ENCODE data around the gene MESP2.

MESP2 gene, protein sequence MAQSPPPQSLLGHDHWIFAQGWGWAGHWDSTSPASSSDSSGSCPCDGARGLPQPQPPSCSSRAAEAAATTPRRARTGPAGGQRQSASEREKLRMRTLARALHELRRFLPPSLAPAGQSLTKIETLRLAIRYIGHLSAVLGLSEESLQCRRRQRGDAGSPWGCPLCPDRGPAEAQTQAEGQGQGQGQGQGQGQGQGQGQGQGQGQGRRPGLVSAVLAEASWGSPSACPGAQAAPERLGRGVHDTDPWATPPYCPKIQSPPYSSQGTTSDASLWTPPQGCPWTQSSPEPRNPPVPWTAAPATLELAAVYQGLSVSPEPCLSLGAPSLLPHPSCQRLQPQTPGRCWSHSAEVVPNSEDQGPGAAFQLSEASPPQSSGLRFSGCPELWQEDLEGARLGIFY

DNA sequence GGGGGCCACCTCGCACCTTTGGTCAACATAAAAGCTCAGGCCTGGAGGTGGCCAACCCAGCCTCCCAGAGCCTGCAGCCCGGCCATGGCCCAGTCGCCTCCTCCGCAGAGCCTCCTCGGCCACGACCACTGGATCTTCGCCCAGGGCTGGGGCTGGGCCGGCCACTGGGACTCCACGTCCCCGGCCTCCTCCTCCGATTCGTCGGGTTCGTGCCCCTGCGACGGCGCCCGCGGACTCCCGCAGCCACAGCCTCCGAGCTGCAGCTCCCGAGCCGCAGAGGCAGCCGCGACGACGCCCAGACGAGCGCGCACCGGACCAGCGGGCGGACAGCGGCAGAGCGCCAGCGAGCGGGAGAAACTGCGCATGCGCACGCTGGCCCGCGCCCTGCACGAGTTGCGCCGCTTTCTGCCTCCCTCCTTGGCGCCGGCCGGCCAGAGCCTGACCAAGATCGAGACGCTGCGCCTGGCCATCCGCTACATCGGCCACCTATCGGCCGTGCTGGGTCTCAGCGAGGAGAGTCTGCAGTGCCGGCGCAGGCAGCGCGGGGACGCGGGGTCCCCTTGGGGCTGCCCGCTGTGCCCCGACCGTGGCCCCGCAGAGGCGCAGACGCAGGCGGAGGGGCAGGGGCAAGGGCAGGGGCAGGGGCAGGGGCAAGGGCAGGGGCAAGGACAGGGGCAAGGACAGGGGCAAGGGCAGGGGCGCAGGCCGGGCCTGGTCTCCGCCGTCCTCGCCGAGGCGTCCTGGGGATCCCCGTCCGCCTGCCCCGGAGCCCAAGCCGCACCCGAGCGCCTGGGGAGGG is at the start of gene MESP2:
Gene MESP2 (plus strand): TSS at position 59 of the 799 bp plus-strand sequence. CDS start 26 bp downstream, at position 85.
- in situ Hi-C loops (cut with MboI; ENCODE audit: low pct_unique_long_range_greater_than_20kb, low sequenced_read_pairs, unreplicated experiment) = no loop called here
- DNase-seq (ENCODE audit: low spot score) = peak; percentile 90
- TF ChIP-seq, protein P1, sequence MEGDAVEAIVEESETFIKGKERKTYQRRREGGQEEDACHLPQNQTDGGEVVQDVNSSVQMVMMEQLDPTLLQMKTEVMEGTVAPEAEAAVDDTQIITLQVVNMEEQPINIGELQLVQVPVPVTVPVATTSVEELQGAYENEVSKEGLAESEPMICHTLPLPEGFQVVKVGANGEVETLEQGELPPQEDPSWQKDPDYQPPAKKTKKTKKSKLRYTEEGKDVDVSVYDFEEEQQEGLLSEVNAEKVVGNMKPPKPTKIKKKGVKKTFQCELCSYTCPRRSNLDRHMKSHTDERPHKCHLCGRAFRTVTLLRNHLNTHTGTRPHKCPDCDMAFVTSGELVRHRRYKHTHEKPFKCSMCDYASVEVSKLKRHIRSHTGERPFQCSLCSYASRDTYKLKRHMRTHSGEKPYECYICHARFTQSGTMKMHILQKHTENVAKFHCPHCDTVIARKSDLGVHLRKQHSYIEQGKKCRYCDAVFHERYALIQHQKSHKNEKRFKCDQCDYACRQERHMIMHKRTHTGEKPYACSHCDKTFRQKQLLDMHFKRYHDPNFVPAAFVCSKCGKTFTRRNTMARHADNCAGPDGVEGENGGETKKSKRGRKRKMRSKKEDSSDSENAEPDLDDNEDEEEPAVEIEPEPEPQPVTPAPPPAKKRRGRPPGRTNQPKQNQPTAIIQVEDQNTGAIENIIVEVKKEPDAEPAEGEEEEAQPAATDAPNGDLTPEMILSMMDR (IDR thresholded peaks at IDR 0.05; ENCODE audit: extremely low read depth, insufficient read depth, missing control alignments) = peak; percentile 18

DNA sequence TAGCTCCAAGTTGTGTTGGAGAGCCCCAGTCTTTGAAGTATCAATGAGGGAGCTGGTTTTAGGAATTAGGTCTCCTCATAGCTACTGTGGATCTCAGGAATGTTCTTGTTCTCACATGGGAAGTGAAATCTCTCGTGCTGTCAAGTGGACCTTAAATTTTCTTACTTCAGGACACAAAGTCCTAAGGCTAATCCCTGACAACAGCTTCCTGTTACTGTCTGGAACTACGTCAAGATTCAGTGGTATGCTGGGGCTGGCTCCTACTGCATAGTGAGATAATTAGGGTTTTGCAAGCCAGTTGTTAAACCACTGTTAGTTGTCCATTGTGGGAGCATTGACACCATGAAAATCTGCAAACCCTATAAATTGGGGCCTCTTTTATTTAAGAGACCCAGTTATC is 47.9 kb upstream of the MESP2 start:
- TF ChIP-seq, protein P1 (IDR thresholded peaks at IDR 0.05; ENCODE audit: extremely low read depth, insufficient read depth, missing control alignments) = no peak
- DNase-seq (ENCODE audit: low spot score) = no peak
- in situ Hi-C loops (cut with MboI; ENCODE audit: low pct_unique_long_range_greater_than_20kb, low sequenced_read_pairs, unreplicated experiment) = no loop called here

DNA sequence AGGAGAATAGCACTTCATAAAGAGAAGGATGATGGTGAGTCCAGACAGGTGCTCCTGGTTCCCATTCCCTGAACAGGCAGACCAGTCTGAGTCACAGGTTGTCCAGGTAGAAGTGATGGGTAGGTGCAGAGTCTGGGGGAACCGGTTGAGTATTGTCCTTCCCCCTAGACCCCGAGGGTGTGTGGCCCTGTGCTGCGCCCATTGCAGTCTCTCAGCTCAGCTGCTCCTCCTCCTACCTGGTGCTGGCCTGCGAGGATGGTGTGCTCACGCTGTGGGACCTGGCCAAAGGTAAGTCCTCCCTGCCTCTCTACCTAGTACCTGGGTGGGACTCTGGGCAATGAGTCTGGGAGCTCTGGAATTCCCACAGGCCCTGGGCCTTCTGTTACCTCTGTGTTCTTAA is 44.9 kb upstream of the MESP2 start:
- TF ChIP-seq, protein P1 (IDR thresholded peaks at IDR 0.05; ENCODE audit: extremely low read depth, insufficient read depth, missing control alignments) = no peak
- in situ Hi-C loops (cut with MboI; ENCODE audit: low pct_unique_long_range_greater_than_20kb, low sequenced_read_pairs, unreplicated experiment) = no loop called here
- DNase-seq (ENCODE audit: low spot score) = no peak

DNA sequence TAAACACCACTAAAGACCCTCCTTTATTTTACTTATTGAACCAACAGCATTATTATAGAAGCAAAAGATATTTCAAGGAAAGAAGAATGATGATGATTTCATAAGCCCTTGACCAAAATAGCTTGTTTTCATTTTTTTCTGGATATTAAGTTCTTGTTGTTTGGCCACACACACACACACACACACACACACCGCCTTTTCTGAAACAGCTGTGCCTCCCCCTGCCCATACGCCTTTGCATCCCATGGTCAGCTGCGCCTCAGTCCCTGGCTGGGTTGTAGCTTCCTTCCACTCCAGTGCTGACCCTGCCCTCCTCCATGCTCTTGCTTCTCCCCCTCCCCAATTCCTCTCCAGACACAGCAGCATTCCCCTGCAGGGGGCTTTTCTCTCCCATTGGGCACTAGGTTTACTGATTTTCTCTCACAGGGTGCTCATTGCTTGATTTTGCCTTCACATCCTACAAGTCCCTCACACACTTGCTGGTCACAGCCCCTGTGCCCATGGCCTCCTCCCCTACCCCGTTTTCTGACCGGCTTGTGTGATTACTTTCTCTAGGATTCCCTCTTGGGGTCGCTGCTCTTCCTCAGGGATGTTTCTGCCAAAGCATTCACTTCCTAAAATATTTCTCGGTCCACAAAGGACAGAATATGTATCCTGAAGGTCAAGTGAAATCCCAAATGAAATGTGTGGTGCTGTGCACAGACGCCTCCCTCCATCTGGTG is 43.5 kb upstream of the MESP2 start:
- no peak for DNase-seq (ENCODE audit: low spot score)
- TF ChIP-seq, protein P1 (IDR thresholded peaks at IDR 0.05; ENCODE audit: extremely low read depth, insufficient read depth, missing control alignments) = no peak
- in situ Hi-C loops (cut with MboI; ENCODE audit: low pct_unique_long_range_greater_than_20kb, low sequenced_read_pairs, unreplicated experiment) = no loop called here

DNA sequence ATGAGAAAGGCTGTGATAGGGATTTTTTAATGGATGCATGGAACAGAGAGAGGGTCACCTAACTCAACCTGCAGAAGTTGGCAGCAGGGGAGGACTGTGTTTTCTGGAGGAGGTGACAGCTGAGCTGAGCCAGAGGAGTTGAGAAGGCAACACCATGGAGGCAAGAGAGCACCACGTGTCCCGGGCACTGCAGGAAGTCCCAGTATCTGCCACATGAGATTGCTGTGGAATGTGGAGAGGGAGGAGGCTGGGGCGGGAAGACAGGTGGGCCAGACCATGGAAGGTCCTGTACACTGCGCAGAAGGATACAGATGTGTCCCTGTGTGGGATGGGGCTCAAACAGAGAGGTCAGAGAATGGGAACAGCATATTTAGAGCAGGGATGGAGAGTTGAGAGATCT is 40.4 kb upstream of the MESP2 start:
- TF ChIP-seq, protein P1 (IDR thresholded peaks at IDR 0.05; ENCODE audit: extremely low read depth, insufficient read depth, missing control alignments) = no peak
- no peak for DNase-seq (ENCODE audit: low spot score)
- in situ Hi-C loops (cut with MboI; ENCODE audit: low pct_unique_long_range_greater_than_20kb, low sequenced_read_pairs, unreplicated experiment) = no loop called here

DNA sequence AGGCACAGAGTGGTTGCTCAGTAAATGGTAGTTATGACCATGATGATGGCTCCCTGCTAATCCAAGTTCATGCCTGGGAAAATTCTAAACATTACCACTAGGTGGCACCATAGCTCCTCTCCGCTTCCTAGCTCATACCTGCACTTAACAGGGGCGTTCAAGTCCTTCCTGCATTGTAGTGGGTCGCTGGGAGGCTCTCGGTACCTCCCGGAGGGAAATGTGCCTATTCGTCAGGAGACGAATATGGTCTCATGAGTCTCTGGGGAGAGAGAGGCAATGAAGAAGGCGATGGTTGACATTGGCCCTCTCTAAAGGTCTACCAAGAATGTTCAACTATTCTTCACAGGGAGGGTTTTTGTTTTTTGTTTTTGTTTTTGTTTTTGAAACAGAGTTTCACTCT is 36.0 kb upstream of the MESP2 start:
- in situ Hi-C loops (cut with MboI; ENCODE audit: low pct_unique_long_range_greater_than_20kb, low sequenced_read_pairs, unreplicated experiment) = no loop called here

More for the DNA sequence above, 36.0 kb upstream of the MESP2 start:
- DNase-seq (ENCODE audit: low spot score) = peak; percentile 83
- TF ChIP-seq, protein P1 (IDR thresholded peaks at IDR 0.05; ENCODE audit: extremely low read depth, insufficient read depth, missing control alignments) = peak; percentile 81
